ENCODE measurements around the gene CCDC85B. TPM values are rescaled to one million over a fixed set of nuclear protein-coding genes. Genes with fewer than 3 reads are reported as not detected.

Gene CCDC85B
- total RNA-seq, 1 experiment from 2014 or later: 26.6 TPM

DNA sequence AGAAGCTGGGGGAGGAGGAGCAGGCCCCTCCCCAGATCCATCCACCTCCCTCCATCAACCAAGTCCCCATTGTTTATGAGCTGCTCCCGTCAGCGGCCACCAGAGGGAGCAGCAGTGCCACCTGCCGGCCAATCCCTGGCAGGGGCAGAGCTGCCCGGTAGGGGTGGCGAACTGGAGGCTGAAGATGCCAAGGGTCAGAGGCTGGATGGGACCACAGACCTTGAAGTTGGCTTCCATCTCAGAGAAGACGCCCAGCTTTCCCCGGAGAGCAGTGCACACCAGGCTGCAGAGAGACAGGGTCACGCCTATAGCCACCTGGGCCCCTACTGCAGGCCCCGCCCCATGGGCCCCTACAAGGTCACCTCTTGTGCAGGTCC, 5.8 kb upstream of the CCDC85B start:
- CTCF ChIA-PET: interaction anchor here (0.6 to 2.6 kb wide), 19 partner anchors 11 to 196 kb away, joined by 3 to 14 read pairs (median 4); partner anchors contain the start of genes CST6, KAT5 and MUS81
- intact Hi-C loops (cut with micrococcal nuclease; ENCODE audit: unreplicated experiment): loop anchor here (10.0 kb wide), 1 partner anchor 100 kb away; no protein-coding TSS in a partner anchor
- peaks cover 29% of the 10 kb centered on the region for H3K4me1 Mint-ChIP-seq (ENCODE audit: low read depth, unreplicated experiment)
- no peaks in the 10 kb centered on the region for H3K27me3 Mint-ChIP-seq (ENCODE audit: unreplicated experiment)
- TF ChIP-seq, protein P1, sequence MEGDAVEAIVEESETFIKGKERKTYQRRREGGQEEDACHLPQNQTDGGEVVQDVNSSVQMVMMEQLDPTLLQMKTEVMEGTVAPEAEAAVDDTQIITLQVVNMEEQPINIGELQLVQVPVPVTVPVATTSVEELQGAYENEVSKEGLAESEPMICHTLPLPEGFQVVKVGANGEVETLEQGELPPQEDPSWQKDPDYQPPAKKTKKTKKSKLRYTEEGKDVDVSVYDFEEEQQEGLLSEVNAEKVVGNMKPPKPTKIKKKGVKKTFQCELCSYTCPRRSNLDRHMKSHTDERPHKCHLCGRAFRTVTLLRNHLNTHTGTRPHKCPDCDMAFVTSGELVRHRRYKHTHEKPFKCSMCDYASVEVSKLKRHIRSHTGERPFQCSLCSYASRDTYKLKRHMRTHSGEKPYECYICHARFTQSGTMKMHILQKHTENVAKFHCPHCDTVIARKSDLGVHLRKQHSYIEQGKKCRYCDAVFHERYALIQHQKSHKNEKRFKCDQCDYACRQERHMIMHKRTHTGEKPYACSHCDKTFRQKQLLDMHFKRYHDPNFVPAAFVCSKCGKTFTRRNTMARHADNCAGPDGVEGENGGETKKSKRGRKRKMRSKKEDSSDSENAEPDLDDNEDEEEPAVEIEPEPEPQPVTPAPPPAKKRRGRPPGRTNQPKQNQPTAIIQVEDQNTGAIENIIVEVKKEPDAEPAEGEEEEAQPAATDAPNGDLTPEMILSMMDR (IDR thresholded peaks at IDR 0.05; ENCODE audit: unreplicated experiment): peak; percentile 94
- DNase-seq: peak; percentile 86
- H3K27ac Mint-ChIP-seq (ENCODE audit: unreplicated experiment): no peak overlapping the region
- no peak overlapping the region for H3K4me3 Mint-ChIP-seq (ENCODE audit: low read depth, unreplicated experiment)
- BruUV-seq (replicated peaks): no TSS peak
- H3K9me3 Mint-ChIP-seq (ENCODE audit: low read depth, unreplicated experiment): no peaks in the 10 kb centered on the region
- H3K36me3 Mint-ChIP-seq (ENCODE audit: insufficient read depth, unreplicated experiment): peaks cover 57% of the 10 kb centered on the region

- H3K4me3 Mint-ChIP-seq (ENCODE audit: low read depth, unreplicated experiment): no peak overlapping the region
- DNase-seq: no peak
- no TSS peak for BruUV-seq (replicated peaks)
- CTCF ChIA-PET: interaction anchor here (1.0 to 2.6 kb wide), 14 partner anchors 11 to 180 kb away, joined by 3 to 14 read pairs (median 6); partner anchors contain the start of genes CST6, KAT5 and MUS81
- TF ChIP-seq, protein P1 (IDR thresholded peaks at IDR 0.05; ENCODE audit: unreplicated experiment): no peak
- peaks cover 62% of the 10 kb centered on the region for H3K36me3 Mint-ChIP-seq (ENCODE audit: insufficient read depth, unreplicated experiment)
- H3K27ac Mint-ChIP-seq (ENCODE audit: unreplicated experiment): no peak overlapping the region
- H3K9me3 Mint-ChIP-seq (ENCODE audit: low read depth, unreplicated experiment): no peaks in the 10 kb centered on the region
- H3K27me3 Mint-ChIP-seq (ENCODE audit: unreplicated experiment): no peaks in the 10 kb centered on the region
- intact Hi-C loops (cut with micrococcal nuclease; ENCODE audit: unreplicated experiment): loop anchor here (10.0 kb wide), 1 partner anchor 100 kb away; no protein-coding TSS in a partner anchor
- H3K4me1 Mint-ChIP-seq (ENCODE audit: low read depth, unreplicated experiment): peaks cover 34% of the 10 kb centered on the region
Observed at GRCh38 chr11:65885231-65885630, 5.2 kb upstream of the CCDC85B start.

DNA sequence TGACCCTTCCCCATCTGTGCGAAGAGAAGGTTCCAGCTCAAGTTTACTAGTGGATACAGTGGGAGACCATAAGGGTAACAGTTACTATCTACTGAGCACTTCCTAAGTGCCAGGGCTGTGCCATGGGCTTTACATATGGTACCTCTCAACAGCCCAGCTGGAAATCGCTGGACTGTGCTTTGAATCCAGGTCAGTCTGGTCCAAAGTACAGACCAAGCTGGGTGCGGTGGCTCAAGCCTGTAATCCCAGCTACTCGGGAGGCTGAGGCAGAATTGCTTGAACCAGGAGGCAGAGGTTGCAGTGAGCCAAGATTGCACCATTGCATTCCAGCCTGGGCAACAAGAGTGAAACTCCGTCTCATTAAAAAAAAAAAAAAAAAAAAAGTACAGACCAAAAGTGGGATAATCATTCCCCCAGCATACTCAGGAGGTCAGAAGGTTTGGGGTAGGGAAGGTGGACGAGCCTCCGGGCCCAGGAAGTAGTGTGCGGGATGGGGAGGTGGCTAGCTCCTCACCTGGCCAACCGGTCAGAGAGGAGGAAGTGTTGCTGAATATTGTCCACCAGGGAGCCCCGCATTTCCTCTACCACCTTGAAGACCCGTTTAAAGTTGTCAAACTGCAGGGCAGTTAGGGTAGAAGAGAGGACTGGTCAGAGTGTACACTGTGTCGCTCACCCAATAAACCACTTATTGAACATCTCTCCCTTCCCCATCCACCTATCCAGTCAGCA, 4.5 kb upstream of the CCDC85B start:
- intact Hi-C loops (cut with micrococcal nuclease; ENCODE audit: unreplicated experiment): loop anchor here (10.0 kb wide), 1 partner anchor 99 kb away; no protein-coding TSS in a partner anchor
- CTCF ChIA-PET: interaction anchor here (1.3 to 2.6 kb wide), 6 partner anchors 15 to 174 kb away, joined by 3 to 14 read pairs (median 8); partner anchors contain the start of genes KAT5 and MUS81
- H3K27ac Mint-ChIP-seq (ENCODE audit: unreplicated experiment): no peak overlapping the region
- no TSS peak for BruUV-seq (replicated peaks)
- H3K27me3 Mint-ChIP-seq (ENCODE audit: unreplicated experiment): no peaks in the 10 kb centered on the region
- TF ChIP-seq, protein P1 (IDR thresholded peaks at IDR 0.05; ENCODE audit: unreplicated experiment): no peak
- peaks cover 36% of the 10 kb centered on the region for H3K4me1 Mint-ChIP-seq (ENCODE audit: low read depth, unreplicated experiment)
- DNase-seq: no peak
- H3K36me3 Mint-ChIP-seq (ENCODE audit: insufficient read depth, unreplicated experiment): peaks cover 67% of the 10 kb centered on the region
- no peak overlapping the region for H3K4me3 Mint-ChIP-seq (ENCODE audit: low read depth, unreplicated experiment)
- H3K9me3 Mint-ChIP-seq (ENCODE audit: low read depth, unreplicated experiment): no peaks in the 10 kb centered on the region

GRCh38 chr11:65886826-65887722, 3.4 kb upstream of the CCDC85B start:
- Mint-ChIP-seq H3K4me3 (ENCODE audit: low read depth, unreplicated experiment) (peak overlapping the region; percentile 83), H3K27ac (ENCODE audit: unreplicated experiment) (peak overlapping the region; percentile 92), H3K4me1 (ENCODE audit: low read depth, unreplicated experiment) (peaks cover 39% of the 10 kb centered on the region), H3K27me3 (ENCODE audit: unreplicated experiment) (no peaks in the 10 kb centered on the region), H3K9me3 (ENCODE audit: low read depth, unreplicated experiment) (no peaks in the 10 kb centered on the region), H3K36me3 (ENCODE audit: insufficient read depth, unreplicated experiment) (peaks cover 76% of the 10 kb centered on the region)
- no TSS peak for BruUV-seq (replicated peaks)
- TF ChIP-seq, protein P1 (IDR thresholded peaks at IDR 0.05; ENCODE audit: unreplicated experiment): no peak
- no peak for DNase-seq
- intact Hi-C loops (cut with micrococcal nuclease; ENCODE audit: unreplicated experiment): loop anchor here (10.0 kb wide), 1 partner anchor 98 kb away; no protein-coding TSS in a partner anchor
- CTCF ChIA-PET: interaction anchor here (0.6 to 3.3 kb wide), 6 partner anchors 13 to 176 kb away, joined by 3 to 37 read pairs (median 10); partner anchors contain the start of genes CFL1, FOSL1, KAT5 and MUS81

Data from Calu3 (cell line).